A172 (cell line): ENCODE results near the gene ACTMAP. TPM values are rescaled to one million over a fixed set of nuclear protein-coding genes. Genes with fewer than 3 reads are reported as not detected.
"Not testable (repeated sequence)": the region's sequence is repeated elsewhere in the genome, so short reads cannot be mapped to it uniquely, and the experiment has no call there.

Source experiments
- DNase-seq: peaks from one replicate; pipeline ENCODE4 v3.0.0-alpha.2; 2015; ENCODE audit warnings: low spot score
- total RNA-seq: library from RNA; depleted of rRNA; stranded (reverse); fragments of >200 nt; shearing (Covaris generic); gene quantifications from 2 replicates; pipeline ENCODE4 v1.2.3, GENCODE V29; 2014

ACTMAP gene
- total RNA-seq, 1 experiment from 2014 or later, result 1.7 TPM

GRCh38 chr19:40776364-40776763, 26.1 kb upstream of the ACTMAP start:
- no peak for DNase-seq

DNA sequence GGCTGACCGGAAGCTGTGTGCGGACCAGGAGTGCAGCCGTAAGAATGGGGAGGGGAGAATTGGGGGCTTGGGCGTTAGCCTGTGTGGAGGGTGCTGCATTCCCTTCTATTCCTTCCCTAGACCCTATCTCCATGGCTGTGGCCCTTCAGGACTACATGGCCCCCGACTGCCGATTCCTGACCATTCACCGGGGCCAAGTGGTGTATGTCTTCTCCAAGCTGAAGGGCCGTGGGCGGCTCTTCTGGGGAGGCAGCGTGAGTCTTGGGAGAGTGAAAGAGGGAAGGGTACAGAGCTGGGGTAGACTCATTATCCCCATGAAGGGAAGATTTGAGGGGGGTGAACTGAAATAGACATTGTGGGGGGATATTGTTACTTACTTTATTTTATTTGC, 25.4 kb upstream of the ACTMAP start:
- DNase-seq, result no peak

DNA sequence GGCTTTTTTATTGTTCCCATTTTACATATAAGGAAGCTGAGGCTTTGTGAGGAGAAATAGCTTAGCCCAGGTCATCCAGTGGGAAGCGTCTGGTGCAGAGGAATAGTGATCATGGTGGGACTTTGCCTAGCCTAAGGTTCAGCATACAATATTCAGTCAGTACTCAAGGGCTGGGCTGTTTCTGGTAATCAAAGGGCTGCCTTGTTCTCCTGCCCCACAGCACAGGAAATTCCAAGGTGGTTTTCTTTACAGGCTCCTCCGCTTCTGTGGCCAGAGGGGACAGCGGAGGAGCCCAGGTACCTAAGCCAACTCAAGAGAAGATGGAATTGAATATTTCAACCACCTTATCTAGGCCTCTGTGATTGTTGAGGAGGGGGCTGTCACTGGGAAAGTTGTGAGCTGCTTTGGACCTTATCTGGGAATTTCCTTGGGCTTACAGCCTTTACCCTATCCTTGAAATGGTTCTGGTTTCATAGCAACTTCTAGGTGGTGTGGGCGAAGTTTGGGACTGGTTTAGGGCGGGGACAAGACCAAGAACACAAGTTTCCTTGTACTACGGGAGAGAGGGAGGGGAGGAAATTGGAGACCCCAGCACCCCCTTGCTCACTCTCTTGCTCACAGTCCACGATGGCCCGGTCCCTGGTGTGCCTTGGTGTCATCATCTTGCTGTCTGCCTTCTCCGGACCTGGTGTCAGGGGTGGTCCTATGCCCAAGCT, 24.8 kb upstream of the ACTMAP start, which contains the start of gene MIA:
Gene MIA, plus strand, starts transcription at position 606 of the 716 bp plus-strand sequence. Its CDS starts 22 bp downstream, at position 628.
- no peak for DNase-seq

DNA sequence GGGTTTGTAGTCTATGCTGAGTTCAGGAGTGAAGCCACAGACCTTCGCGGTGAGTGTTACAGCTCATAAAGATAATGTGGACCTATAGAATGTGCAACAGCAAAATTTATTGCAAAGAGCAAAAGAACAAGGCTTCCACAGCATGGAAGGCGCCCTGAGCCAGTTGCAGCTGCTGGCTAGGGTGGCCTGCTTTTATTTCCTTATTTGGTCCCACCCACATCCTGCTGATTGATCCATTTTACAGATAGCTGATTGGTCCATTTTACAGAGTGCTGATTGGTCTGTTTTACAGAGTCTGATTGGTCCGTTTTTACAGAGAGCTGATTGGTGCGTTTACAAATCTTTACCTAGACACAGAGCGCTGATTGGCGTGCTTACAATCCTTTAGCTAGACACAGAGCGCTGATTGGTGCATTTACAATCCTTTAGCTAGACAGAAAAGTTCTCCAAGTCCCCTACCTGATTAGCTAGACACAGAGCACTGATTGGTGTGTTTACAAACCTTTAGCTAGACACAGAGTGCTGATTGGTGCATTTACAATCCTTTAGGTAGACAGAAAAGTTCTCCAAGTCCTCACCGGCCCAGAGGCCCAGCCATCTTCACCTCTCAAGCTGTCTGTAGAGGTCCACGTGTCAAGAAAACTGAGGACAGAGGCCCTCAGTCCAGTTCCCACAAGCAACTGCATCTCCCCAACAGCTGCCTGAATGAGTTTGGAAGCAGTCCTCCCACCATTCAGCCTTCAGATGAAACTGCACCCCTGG, 21.0 kb upstream of the ACTMAP start:
- peak; percentile 51 for DNase-seq

DNA sequence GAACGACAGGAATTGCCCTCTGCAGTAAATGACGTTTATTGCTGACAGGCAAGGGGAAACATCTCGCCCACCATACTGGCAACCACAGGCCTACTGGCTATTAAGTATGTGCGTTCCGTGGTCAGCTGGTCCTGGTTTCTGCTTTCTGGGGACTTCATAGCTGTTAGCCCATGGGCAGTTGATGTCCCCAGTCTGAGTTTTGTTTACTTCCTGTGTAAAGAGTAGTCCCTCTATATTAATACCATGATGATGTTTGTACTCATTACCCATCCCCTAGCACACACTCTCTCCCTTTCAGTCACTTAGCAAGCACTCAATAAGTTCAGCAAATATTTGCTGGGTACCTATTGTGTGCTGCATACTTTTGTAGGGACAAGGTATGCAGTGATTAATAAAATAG, 18.6 kb upstream of the ACTMAP start:
- DNase-seq, result no peak

DNA sequence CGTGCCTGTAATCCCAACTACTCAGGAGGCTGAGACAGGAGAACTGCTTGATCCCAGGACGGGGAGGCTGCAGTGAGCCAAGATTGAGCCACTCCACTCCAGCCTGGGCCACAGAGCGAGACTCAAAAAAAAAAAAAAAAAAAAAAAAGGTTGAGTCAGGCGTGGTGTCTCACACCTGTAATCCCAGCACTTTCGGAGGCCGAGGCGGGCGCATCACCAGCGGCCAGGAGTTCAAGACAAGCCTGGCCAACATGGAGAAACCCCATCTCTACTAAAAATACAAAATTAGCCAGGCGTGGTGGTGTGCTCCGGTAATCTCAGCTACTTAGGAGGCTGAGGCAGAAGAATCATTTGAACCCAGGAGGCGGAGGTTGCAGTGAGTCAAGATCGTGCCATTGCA, 16.1 kb upstream of the ACTMAP start:
- DNase-seq, result not testable (repeated sequence)

DNA sequence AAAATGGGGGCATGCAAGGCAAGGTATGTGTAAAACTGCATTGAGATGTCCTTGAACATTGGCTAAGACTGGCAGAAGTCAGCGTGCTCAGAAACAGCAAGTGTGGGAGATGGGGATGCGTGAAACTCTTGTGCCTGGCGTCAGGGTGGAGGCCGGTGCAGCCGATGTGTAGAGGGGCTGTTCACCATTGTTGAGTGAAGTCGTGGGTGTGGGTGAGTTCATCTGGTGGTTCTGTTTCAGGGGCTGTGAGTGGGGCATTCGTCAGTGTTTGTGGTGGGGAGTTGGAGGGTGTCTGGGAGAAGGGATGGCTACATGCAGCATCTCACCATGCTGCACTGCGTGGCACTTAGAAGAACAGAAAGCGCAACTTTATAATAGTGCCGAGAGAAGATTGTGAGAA, 13.7 kb upstream of the ACTMAP start:
- no peak for DNase-seq

DNA sequence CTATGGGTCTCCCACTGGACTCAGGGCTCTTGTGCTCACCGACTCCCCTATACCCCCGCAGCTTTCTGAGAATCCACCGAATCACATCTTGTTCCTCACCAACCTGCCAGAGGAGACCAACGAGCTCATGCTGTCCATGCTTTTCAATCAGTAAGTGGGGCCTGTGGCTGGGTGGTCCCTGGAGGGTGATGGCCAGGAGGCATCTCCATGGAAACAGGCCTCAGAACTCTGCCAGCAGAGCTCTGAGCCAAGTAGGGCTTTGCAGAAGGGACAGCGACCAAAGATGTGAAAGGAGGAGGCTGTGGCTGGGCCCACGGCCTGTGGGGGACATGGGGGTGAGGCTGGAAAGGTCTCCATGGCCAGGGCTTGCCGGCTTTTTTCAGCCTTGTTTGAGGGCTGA, 13.2 kb upstream of the ACTMAP start:
- no peak for DNase-seq

DNA sequence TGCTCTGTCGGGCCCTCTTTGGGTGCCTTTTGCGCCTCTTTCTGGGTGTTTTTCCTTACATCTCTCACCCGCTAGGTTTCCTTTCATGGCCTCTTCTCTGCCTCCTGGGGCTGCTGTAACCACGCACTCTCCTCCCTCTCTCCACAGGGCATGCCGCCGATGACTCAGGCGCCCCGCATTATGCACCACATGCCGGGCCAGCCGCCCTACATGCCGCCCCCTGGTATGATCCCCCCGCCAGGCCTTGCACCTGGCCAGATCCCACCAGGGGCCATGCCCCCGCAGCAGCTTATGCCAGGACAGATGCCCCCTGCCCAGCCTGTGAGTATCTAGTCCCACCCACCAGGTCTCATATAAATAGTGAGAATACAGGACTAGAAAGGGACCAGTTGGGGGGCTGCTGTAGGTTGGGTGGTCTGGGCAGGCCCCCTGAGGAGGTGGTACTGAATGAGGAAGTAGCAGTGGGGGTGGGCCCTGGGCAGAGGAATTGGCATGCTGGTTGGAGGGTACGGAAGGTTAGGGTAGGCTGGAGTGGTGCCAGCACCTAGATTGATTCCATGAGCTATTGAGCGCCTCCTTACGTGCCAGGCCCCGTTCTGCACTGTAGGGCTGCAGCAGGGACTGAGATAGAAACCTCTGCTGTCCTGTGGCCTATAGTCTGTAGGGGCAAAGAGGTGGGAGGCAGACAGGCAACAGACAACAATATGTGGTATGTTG, 12.6 kb upstream of the ACTMAP start:
- DNase-seq, result no peak

- no peak for DNase-seq
These were observed 9.1 kb upstream of the ACTMAP start for GRCh38 chr19:40759352-40759751.

DNA sequence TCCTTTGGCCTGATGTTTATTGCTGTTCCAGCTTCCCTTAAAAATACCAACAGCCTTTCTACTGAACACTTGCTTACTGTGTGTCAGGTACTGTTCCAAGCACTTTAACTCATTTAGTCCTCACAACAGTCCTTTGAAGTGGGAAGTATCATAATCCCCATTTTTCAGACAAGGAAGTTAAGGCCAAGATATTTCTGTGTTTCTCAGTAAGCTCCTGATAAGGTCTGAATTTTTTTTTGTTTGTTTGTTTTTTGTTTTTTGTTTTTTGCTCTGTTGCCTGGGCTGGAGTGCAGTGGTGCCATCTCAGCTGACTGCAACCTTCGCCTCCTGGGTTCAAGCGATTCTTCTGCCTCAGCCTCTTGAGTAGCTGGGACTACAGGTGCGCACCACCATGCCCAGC, 8.2 kb upstream of the ACTMAP start:
- no peak for DNase-seq

DNA sequence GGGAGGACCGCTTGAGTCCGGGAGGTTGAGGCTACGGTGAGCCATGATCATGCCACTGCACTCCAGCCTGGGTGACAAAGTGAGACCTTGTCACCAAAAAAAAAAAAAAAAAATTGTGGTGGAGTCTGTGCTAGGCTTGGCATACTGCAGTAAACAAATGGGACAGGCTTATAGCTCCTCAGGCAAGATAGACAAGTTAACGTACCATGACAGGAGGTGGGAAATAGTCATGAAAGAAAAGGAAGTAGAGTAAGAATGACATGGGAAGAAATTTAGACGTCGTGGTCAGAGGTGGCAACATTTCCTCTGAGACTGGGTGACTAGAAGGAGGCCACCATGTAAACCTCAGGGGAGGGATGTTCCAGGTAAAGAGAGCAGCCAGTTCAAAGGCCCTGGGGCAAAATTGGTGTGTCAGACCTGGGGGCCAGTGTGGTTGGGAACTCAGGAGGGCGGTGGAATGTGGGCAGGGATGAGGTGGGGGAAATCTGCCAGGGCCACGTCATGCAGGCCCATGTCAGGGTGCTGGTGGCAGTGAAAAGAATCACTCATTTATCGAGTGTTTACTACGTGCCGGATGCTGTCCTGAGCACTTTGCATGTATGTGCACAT, 6.3 kb upstream of the ACTMAP start:
- DNase-seq, result no peak

DNA sequence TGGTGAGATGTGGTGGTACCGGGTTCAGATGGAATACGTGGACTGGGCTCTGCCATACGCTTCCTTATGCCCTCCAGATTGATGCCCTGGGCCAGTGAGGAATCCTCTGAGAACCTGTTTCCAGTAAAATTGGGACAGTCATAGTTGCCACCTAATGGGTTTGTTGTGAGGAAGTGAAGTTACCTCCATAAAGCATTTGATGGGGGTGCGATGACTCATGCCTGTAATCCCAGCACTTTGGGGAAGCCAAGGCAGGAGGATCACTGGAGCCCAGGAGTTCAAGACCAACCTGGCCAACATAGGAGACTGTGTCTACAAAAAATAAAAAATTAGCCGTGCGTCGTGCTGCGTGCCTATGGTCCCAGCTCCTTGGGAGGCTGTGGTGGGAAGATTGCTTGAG, 5.5 kb upstream of the ACTMAP start:
- no peak for DNase-seq

- DNase-seq, result no peak
These were observed 5.0 kb upstream of the ACTMAP start for GRCh38 chr19:40755248-40755624.

- DNase-seq, result no peak
These were observed 4.5 kb upstream of the ACTMAP start for GRCh38 chr19:40754611-40755247.

- DNase-seq, result no peak
These were observed 2.0 kb upstream of the ACTMAP start for GRCh38 chr19:40752257-40752781.

- peak; percentile 98 for DNase-seq
These were observed 729 bp upstream of the ACTMAP start, which contains the start of gene SNRPA for GRCh38 chr19:40750874-40751537. TSS of gene SNRPA (plus strand) at chr19:40751203. CDS start at chr19:40751409, 206 bp downstream.

DNA sequence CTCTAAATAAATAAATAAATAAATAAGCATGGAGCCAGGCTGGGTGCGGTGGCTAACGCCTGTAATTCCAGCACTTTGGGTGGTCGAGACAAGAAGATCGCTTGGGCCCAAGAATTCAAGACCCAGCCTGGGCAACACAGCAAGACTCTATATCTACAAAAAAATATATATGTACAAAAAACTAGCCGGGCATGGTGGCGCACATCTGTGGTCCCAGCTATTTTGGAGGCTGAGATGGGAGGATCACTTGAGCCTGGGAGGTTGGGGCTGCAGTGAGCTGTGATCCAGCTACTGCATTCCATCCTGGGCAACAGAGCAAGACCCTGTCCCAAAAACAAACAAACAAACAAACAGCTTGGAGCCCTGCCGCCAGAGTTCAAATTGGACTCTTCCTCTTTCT, 2.7 kb downstream of the ACTMAP start:
- no peak for DNase-seq

DNA sequence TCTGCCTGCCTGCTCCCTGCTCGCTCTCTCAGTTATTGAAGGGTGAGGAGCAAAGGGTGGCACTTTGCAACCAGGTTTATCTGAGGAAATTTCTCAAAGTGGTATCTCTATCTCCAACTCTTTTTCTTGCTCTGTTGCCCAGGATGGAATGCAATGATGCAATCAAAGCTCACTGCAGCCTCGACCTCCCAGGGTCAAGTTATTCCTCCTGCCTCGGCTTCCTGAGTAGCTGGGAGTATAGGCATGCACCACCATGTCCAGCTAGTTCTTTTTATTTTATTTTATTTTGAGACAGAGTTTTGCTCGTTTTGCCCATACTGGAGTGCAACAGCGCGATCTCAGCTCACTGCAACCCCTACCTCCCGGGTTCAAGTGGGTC, 4.9 kb downstream of the ACTMAP start:
- no peak for DNase-seq

DNA sequence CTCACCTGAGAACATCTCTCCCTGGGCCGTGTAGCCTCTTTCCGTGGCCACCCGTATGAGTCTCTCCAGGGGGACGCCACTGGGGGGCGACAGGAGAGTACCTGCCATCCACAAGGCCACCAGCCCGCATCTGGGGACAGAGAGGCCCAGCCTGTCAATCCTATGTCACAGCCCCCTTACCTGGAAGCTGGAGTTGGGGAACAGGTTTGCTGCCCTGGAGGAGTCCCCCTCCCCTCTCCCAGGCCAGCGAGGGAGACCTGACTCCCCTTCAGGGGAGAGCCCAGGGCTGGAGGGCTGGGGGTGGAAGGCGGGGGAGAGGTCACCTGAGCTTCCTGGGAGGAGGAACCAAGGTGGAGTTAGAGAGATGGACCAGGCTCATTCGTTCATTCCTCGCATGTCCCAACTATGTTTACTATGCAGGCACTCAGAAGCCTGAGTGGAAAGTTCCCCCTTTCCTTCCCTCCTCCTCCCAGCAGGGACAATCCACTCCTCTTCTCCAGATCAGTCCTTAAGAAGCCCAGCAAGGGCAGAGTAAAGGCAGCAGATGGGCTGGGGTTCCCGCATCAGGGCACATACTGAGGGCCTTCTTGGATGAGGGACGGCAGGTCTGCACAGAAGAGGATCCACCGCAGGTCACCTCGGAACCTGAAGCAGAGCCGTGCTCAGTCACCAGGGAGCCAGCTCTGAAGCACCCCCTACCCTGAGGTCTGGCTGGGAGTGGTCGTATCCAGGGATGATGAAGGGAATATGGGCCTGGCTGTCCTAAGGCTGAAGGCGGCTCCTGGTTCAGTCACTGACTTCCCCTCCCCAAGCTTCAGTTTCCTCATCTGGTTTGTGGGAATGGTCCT, 5.5 kb downstream of the ACTMAP start:
- DNase-seq, result no peak
